ENCODE results near the gene PPY.

GRCh38 chr17:43984521-43984920 lies 42.2 kb upstream of the PPY start:
- TF ChIP-seq CTCF (conservative IDR thresholded peaks at IDR 0.05) (no peak), ZFX (IDR thresholded peaks at IDR 0.05) (no peak)
